SU-DHL-6 (cell line): Measurements from ENCODE around the gene PADI2.

Experiments
- CTCF ChIP-seq: fragments of 200-600 bp; sonication (generic); IDR thresholded peaks from one replicate; pipeline ENCODE4 v1.5.1; 2017; ENCODE audit warnings: antibody characterized with exemption, mild to moderate bottlenecking, low read length, moderate library complexity; ENCODE audit not compliant: insufficient read depth, poor library complexity, severe bottlenecking
- EZH2phosphoT487 ChIP-seq: fragments of 200-600 bp; sonication (generic), shearing (Covaris generic); conservative IDR thresholded peaks from 2 replicates; pipeline ENCODE4 v1.6.1; 2018; ENCODE audit warnings: mild to moderate bottlenecking, antibody characterized with exemption, low read length, moderate library complexity, mixed read lengths

GRCh38 chr1:17139637-17140036 lies 20.4 kb upstream of the PADI2 start:
- TF ChIP-seq CTCF: no peak
- TF ChIP-seq EZH2phosphoT487: no peak
